Kidney glomerular epithelial cell (primary cell): ENCODE data around the gene TRIM4.

Experiments
- DNase-seq: peaks from one replicate; lab custom pipeline; 2025; lab: John Stamatoyannopoulos, UW

Gene TRIM4

DNA sequence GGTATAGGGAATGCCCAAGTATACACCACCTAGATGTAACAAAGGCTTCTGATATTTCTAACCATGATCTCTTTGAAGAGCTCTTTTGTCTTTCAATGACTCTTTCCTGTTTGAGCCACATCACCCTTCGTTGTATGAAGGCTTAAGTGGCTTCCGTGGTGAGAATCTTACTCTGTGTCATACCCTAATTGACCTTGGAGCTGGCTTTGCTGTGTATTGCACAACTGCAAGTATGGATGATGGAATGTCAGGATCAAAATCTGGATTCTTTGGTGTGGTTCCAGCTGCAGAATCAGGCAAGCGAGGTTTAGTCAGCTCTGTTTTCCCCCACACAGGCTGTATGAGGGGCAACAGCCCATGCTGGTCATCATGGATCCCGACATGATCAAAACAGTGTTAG lies 75.5 kb downstream of the TRIM4 start:
- DNase-seq, result no peak

GRCh38 chr7:99842926-99843325 lies 76.4 kb downstream of the TRIM4 start:
- DNase-seq, result no peak
